Bronchial epithelial cell (primary cell): ENCODE measurements around the gene FGFBP3. TPM values are rescaled to one million over a fixed set of nuclear protein-coding genes. Genes with fewer than 3 reads are reported as not detected.
"Not testable (repeated sequence)": the region's sequence is repeated elsewhere in the genome, so short reads cannot be mapped to it uniquely, and the experiment has no call there.

ENCODE experiments used
- DNase-seq: peaks from one replicate; pipeline ENCODE4 v3.0.0-alpha.2; 2010; ENCODE audit warnings: low read depth
- FAIRE-seq: peaks from 2 replicates; lab custom pipeline; 2011; peaks lifted over from hg19 to GRCh38; lab: Jason Lieb, UNC
- H3K27me3 ChIP-seq: 2 replicates; pipeline ENCODE4 v1.5.1; 2011; ENCODE audit warnings: low read length; ENCODE audit not compliant: control insufficient read depth, insufficient read depth
- H3K36me3 ChIP-seq: 2 replicates; pipeline ENCODE4 v1.5.1; 2011; ENCODE audit warnings: low read length; ENCODE audit not compliant: control insufficient read depth, insufficient read depth
- H3K4me3 ChIP-seq: 2 replicates; pipeline ENCODE4 v1.5.1; 2011; ENCODE audit warnings: mild to moderate bottlenecking, low read depth, low read length, control low read depth
- CTCF ChIP-seq: IDR thresholded peaks from 2 replicates; pipeline ENCODE4 v1.5.1; 2011; ENCODE audit warnings: mild to moderate bottlenecking, moderate library complexity, low read length, control low read depth, inconsistent platforms; ENCODE audit not compliant: insufficient read depth, severe bottlenecking
- total RNA-seq: library from RNA; depleted of rRNA; stranded (reverse); fragments of >200 nt; gene quantifications from 2 replicates; pipeline ENCODE4 v1.2.1, GENCODE V29; 2014

The FGFBP3 gene
- total RNA-seq, 1 donor from 2014 or later = 0.26 TPM

- H3K4me3 ChIP-seq = no peak overlapping the region
- no peak for TF ChIP-seq CTCF
- no peak for DNase-seq
- H3K27me3 ChIP-seq = no peaks in the 10 kb centered on the region
- H3K36me3 ChIP-seq = no peaks in the 10 kb centered on the region
- no peak for FAIRE-seq
These were observed 11.9 kb downstream of the FGFBP3 start for GRCh38 chr10:91897421-91897820.

GRCh38 chr10:91896212-91896756, 13.0 kb downstream of the FGFBP3 start:
- TF ChIP-seq CTCF = no peak
- DNase-seq (no peak), FAIRE-seq (no peak)
- H3K4me3 ChIP-seq = no peak overlapping the region
- no peaks in the 10 kb centered on the region for H3K36me3 ChIP-seq
- H3K27me3 ChIP-seq = no peaks in the 10 kb centered on the region

DNA sequence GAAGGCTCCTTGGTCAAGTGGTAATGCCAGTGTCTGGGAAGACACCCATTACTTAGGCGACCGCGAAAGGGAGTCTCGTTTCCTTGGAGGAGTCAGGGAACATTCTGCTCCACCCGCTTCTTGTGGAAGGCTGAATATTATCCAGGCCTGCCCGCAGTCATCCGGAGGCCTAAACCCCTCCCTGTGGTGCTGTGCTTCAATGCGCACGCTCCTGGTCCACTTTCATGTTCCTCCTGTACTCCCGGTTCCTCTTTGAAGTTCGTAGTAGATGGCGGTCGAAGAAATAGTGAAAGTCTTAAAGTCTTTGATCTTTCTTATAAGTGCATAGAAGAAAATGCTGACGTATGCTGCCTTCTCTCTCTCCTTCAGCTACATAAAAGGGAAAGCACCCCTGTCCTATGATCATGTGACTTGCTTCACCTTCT, 15.0 kb downstream of the FGFBP3 start:
- not testable (repeated sequence) for H3K36me3 ChIP-seq, FAIRE-seq, DNase-seq

GRCh38 chr10:91893051-91893450, 16.2 kb downstream of the FGFBP3 start:
- no peaks in the 10 kb centered on the region for H3K27me3 ChIP-seq
- H3K4me3 ChIP-seq = no peak overlapping the region
- no peak for DNase-seq
- no peak for TF ChIP-seq CTCF
- FAIRE-seq = no peak
- H3K36me3 ChIP-seq = no peaks in the 10 kb centered on the region

More for the DNA sequence above, 15.0 kb downstream of the FGFBP3 start:
- not testable (repeated sequence) for H3K27me3 ChIP-seq, H3K4me3 ChIP-seq

- Histone ChIP-seq H3K27me3 (no peaks in the 10 kb centered on the region), H3K4me3 (no peak overlapping the region), H3K36me3 (no peaks in the 10 kb centered on the region)
- peak; percentile 36 for DNase-seq
- FAIRE-seq = no peak
- no peak for TF ChIP-seq CTCF
These were observed 17.9 kb downstream of the FGFBP3 start for GRCh38 chr10:91891125-91892001.

GRCh38 chr10:91887272-91888076, 21.8 kb downstream of the FGFBP3 start:
- Histone ChIP-seq H3K36me3 (no peaks in the 10 kb centered on the region), H3K27me3 (no peaks in the 10 kb centered on the region), H3K4me3 (peak overlapping the region; percentile 29)
- no peak for TF ChIP-seq CTCF
- FAIRE-seq (no peak), DNase-seq (no peak)
